T-cell (primary cell): ENCODE data around the gene HAVCR2. TPM values are rescaled to one million over a fixed set of nuclear protein-coding genes. Genes with fewer than 3 reads are reported as not detected.
A peak's percentile ranks its signal among the peaks of the same experiment; 100 is the strongest.

Experiments
- ATAC-seq, 4 experiments: fragments of 200-7000 bp in 3 of 4; fragments of 150-1000 bp in 1 of 4; cut with Tn5 transposase; replicated peaks in 1 of 4; 1 replicate in 3 of 4; 2 replicates in 1 of 4; pipeline ENCODE4 v1.10.0; 2021; ENCODE audit warnings: moderate library complexity in 3 of 4, mild to moderate bottlenecking in 2 of 4, moderate number of reproducible peaks in 1 of 4
- CTCF ChIA-PET, 2 donors: fragments of 300-600 bp; sonication (Branson Sonifier 250); formaldehyde crosslinking; loops; one replicate each; lab custom pipeline; 2022; ENCODE audit warnings: antibody characterized with exemption in 2 of 2; lab: Charles Lee
- POLR2A ChIA-PET, 2 donors: fragments of 300-600 bp; sonication (Branson Sonifier 250); formaldehyde crosslinking; loops; one replicate each; lab custom pipeline; 2022; ENCODE audit warnings: antibody characterized with exemption in 2 of 2; lab: Charles Lee
- DNase-seq, 35 experiments: peaks; one replicate each; pipeline versions ENCODE4 v3.0.0 to v3.0.0-alpha.2; 2013 to 2023
- H3K27ac ChIP-seq: one replicate; pipeline ENCODE4 v1.5.1; 2013; ENCODE audit warnings: low read length
- H3K27me3 ChIP-seq, 2 experiments: replicated peaks in 1 of 2; 1 replicate in 1 of 2; 2 replicates in 1 of 2; pipeline versions ENCODE4 v1.6.1 to v1.7.0; 2013; ENCODE audit warnings: low read length in 1 of 2, mixed read lengths in 1 of 2; ENCODE audit not compliant: control insufficient read depth in 2 of 2, insufficient read depth in 2 of 2; ENCODE audit errors: extremely low read depth in 1 of 2
- H3K36me3 ChIP-seq, 2 donors: 1 replicate in 1 of 2; 2 replicates in 1 of 2; pipeline versions ENCODE4 v1.6.1 to v1.7.0; 2013; ENCODE audit warnings: low read length in 1 of 2; ENCODE audit not compliant: control insufficient read depth in 2 of 2, insufficient read depth in 1 of 2; ENCODE audit errors: extremely low read depth in 1 of 2
- H3K4me1 ChIP-seq, 2 experiments: 1 replicate in 1 of 2; 2 replicates in 1 of 2; pipeline versions ENCODE4 v1.6.1 to v1.7.0; 2013; ENCODE audit warnings: low read length in 2 of 2, mixed read lengths in 1 of 2; ENCODE audit not compliant: insufficient read depth in 2 of 2, control insufficient read depth in 1 of 2; ENCODE audit errors: extremely low read depth in 1 of 2
- H3K4me3 ChIP-seq, 2 donors: 1 replicate in 1 of 2; 2 replicates in 1 of 2; pipeline versions ENCODE4 v1.5.1 to v1.7.0; 2013; ENCODE audit warnings: mild to moderate bottlenecking in 2 of 2, low read length in 1 of 2, moderate library complexity in 1 of 2; ENCODE audit not compliant: control insufficient read depth in 1 of 2; ENCODE audit errors: extremely low read depth in 1 of 2
- H3K9me3 ChIP-seq: 2 replicates; pipeline ENCODE4 v1.7.0; 2013
- H3K27ac Mint-ChIP-seq, 2 donors: one replicate each; pipeline ENCODE4 v1.8.0; 2020 to 2021; ENCODE audit warnings: mild to moderate bottlenecking in 2 of 2, mixed read lengths in 2 of 2
- H3K27me3 Mint-ChIP-seq, 2 donors: one replicate each; pipeline ENCODE4 v1.8.0; 2021 to 2022; ENCODE audit warnings: mixed read lengths in 2 of 2
- H3K36me3 Mint-ChIP-seq: one replicate; pipeline ENCODE4 v1.8.0; 2021; ENCODE audit warnings: mixed read lengths
- H3K4me1 Mint-ChIP-seq, 3 donors: one replicate each; pipeline ENCODE4 v1.8.0; 2020 to 2022; ENCODE audit warnings: mixed read lengths in 3 of 3, mild to moderate bottlenecking in 1 of 3
- H3K4me3 Mint-ChIP-seq, 3 donors: one replicate each; pipeline ENCODE4 v1.8.0; 2020 to 2022; ENCODE audit warnings: mild to moderate bottlenecking in 3 of 3, mixed read lengths in 3 of 3, moderate library complexity in 3 of 3
- H3K9me3 Mint-ChIP-seq, 3 donors: one replicate each; pipeline ENCODE4 v1.8.0; 2020 to 2022; ENCODE audit warnings: mixed read lengths in 3 of 3
- WGBS: methylation state at CpG from one replicate; pipeline ENCODE4 v1.1.5; 2013; ENCODE audit warnings: missing lambda C conversion rate; ENCODE audit not compliant: insufficient coverage; 5-methylcytosine and 5-hydroxymethylcytosine counted together
- total RNA-seq, 35 experiments: library from RNA in 6 of 35; stranded (reverse) in 6 of 35; fragments of 120-200 nt in 1 of 35; gene quantifications; one replicate each; pipeline versions ENCODE4 v1.2.1 to v1.2.4 and lab custom pipeline; 2013 to 2026

HAVCR2 gene
- 1 to 10 TPM; 2.2 to 4.6 (median 3.2) TPM for total RNA-seq
- total RNA-seq (2013), result 5.7 TPM
- 2.8 to 36.4 (median 6.5) reads per million in 29 experiments for total RNA-seq (lab: John Stamatoyannopoulos, UW)

DNA sequence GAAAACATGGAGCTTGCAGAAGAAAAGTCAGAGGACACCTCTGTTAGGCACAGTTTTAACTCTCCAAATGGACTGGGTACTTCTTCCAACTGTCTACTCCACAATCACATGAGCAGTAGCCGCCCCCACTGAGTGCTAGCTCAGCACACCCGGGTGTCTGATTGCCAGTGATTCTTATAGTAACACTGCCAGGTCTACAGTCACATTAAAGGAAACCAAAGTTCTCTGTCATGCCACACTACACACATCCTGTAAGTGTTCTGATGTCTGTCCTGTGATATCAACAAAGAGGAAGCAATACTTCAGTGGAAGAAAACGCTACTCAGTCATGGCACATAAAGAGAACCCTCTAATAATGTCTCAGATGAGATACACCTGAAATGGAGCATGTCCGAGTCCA is at the start of gene HAVCR2:
TSS of gene HAVCR2 (minus strand) at position 69 of the 400 bp plus-strand sequence. CDS start at position 8, 61 bp downstream.
- ATAC-seq (peak; percentile 91 to 98 (median 97)), DNase-seq (peak; percentile 18 to 61 (median 42))
- Mint-ChIP-seq H3K27ac (peak within 1 kb of the TSS; percentile 94 to 95), H3K36me3 (peaks cover 4% of the 10 kb centered on the region), H3K4me1 (peaks cover 34 to 53% (median 42%) of the 10 kb centered on the region in 3 donors), H3K9me3 (no peaks in the 10 kb centered on the region), H3K27me3 (no peaks in the 10 kb centered on the region), H3K4me3 (peak within 1 kb of the TSS; percentile 73 to 82 (median 77))
- H3K4me1 ChIP-seq, result peaks cover 15 to 34% of the 10 kb centered on the region in 2 experiments
- no peaks in the 10 kb centered on the region for H3K27me3 ChIP-seq
- no peaks in the 10 kb centered on the region for H3K36me3 ChIP-seq
- CTCF ChIA-PET, result interaction anchor here (0.6 to 1.2 kb wide), 2 partner anchors 23 to 492 kb away, joined by 4 to 5 read pairs; no protein-coding TSS in a partner anchor
- POLR2A ChIA-PET, result interaction anchor here (0.6 to 0.7 kb wide), 3 partner anchors 9 to 800 kb away, joined by 4 to 5 read pairs (median 4); no protein-coding TSS in a partner anchor
- H3K27ac ChIP-seq, result peak within 1 kb of the TSS; percentile 81
- peak within 1 kb of the TSS; percentile 29 to 57 for H3K4me3 ChIP-seq
- H3K9me3 ChIP-seq, result no peaks in the 10 kb centered on the region
- WGBS, result 0% methylated on average over 2 of the region's 4 CpGs

DNA sequence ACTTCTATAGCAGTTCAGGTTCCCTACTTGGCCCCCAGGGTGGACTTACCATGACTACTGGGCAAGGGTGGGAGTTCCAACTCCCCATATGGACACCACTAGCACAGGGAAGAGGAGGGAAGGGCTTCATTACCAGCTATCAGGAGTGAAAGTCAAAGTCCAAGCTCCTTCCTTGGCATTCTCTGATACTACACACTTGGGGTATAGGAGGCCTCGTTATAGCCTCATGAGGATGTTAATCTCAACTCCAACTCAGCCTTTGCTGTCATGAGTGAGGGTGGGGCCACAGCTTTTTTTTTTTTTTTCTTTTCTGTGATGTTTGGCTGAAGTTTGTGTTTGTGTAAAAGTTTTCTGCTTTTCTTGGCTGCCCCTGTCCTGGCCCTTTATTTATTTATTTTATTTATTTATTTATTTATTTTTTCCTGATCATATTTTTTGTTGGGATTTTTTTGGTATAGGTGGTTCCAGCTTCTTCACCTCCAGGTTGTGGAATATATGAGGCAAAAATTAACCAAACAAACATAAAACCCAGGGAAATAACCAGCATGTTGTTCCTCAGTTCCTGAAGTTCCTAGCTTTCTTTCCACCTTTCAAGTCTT is 48.5 kb upstream of the HAVCR2 start:
- H3K27ac ChIP-seq, result peak overlapping the region; percentile 96
- ChIA-PET CTCF (interaction anchor here (0.5 to 1.1 kb wide), 6 partner anchors 8 to 194 kb away, joined by 3 to 7 read pairs (median 3); no protein-coding TSS in a partner anchor), POLR2A (interaction anchor here (0.6 to 1.2 kb wide), 4 partner anchors 23 to 60 kb away, joined by 3 to 8 read pairs (median 4); partner anchors contain the start of gene ITK (in 1 of the 2))
- peaks cover 24 to 39% of the 10 kb centered on the region in 2 experiments for H3K4me1 ChIP-seq
- Mint-ChIP-seq H3K27ac (peak overlapping the region; percentile 83 to 88), H3K36me3 (no peaks in the 10 kb centered on the region), H3K4me1 (peaks cover 69 to 85% (median 77%) of the 10 kb centered on the region in 3 donors), H3K4me3 (peak overlapping the region in 1 of 3 donors; percentile 28), H3K27me3 (no peaks in the 10 kb centered on the region), H3K9me3 (peaks cover 0 to 4% (median 0%) of the 10 kb centered on the region in 3 donors)
- H3K4me3 ChIP-seq, result no peak overlapping the region
- no peak for DNase-seq
- no peak for ATAC-seq
- WGBS, result no CpG with 5 or more reads among the region's 1 CpG
- no peaks in the 10 kb centered on the region for H3K9me3 ChIP-seq
- H3K27me3 ChIP-seq, result no peaks in the 10 kb centered on the region
- H3K36me3 ChIP-seq, result no peaks in the 10 kb centered on the region

DNA sequence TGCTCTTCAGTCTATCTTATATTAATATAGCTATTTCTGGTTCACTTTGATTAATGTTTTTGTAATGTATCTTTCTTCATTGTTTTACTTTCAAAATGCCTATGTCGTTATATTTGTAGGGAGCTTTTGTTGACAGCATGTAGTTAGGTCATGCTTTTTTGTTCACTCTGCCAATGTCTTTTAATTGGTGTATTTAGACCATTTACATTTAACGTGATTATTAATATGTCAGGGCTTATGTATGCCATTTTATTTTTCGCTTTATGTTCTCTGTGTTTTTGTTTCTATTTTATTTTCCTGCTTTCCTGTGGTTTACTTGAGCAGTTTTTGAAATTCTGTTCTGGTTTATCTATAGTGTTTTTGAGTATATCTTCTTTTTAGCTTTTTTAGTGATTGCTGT is 46.5 kb upstream of the HAVCR2 start:
- Mint-ChIP-seq H3K27me3 (no peaks in the 10 kb centered on the region), H3K4me3 (peak overlapping the region; percentile 72 to 85 (median 81)), H3K4me1 (peaks cover 71 to 83% (median 77%) of the 10 kb centered on the region in 3 donors), H3K36me3 (no peaks in the 10 kb centered on the region), H3K9me3 (peaks cover 0 to 4% (median 0%) of the 10 kb centered on the region in 3 donors), H3K27ac (peak overlapping the region; percentile 98 to 99)
- peak overlapping the region; percentile 76 for H3K27ac ChIP-seq
- peak overlapping the region in 1 of 2 donors; percentile 4 for H3K4me3 ChIP-seq
- no peak for DNase-seq
- ATAC-seq, result no peak
- H3K4me1 ChIP-seq, result peaks cover 21 to 40% of the 10 kb centered on the region in 2 experiments
- CTCF ChIA-PET, result interaction anchor here (0.7 to 3.0 kb wide), 8 partner anchors 10 to 122 kb away, joined by 3 to 13 read pairs (median 3); partner anchors contain the start of genes ITK (in 1 of the 2) and MED7 (in 1 of the 2)
- POLR2A ChIA-PET, result interaction anchor here (0.6 to 2.9 kb wide), 11 partner anchors 12 to 395 kb away, joined by 3 to 11 read pairs (median 3); partner anchors contain the start of genes ITK (in 1 of the 2) and MED7 (in 1 of the 2)
- H3K27me3 ChIP-seq, result no peaks in the 10 kb centered on the region
- no CpG with 5 or more reads among the region's 3 CpGs for WGBS
- H3K9me3 ChIP-seq, result no peaks in the 10 kb centered on the region
- no peaks in the 10 kb centered on the region for H3K36me3 ChIP-seq

DNA sequence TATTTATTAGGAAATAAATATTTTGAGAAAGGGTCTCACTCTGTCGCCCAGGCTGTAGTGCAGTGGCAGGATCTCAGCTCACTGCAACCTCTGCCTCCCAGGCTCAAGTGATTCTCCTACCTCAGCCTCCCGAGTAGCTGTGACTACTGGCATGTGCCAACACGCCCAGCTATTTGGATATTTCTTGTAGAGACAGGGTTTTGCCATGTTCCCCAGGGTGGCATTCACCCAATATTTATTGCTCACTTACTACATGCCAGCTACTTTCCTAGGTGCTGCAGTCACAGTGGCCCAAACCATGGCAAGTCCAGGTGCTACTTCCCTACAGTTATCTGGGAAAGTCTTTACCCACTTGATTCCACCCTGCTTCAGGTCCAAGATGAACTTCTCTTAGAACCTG is 42.2 kb upstream of the HAVCR2 start:
- Mint-ChIP-seq H3K27me3 (no peaks in the 10 kb centered on the region), H3K4me1 (peaks cover 56 to 64% (median 62%) of the 10 kb centered on the region in 3 donors), H3K4me3 (no peak overlapping the region), H3K9me3 (no peaks in the 10 kb centered on the region), H3K36me3 (no peaks in the 10 kb centered on the region), H3K27ac (peak overlapping the region; percentile 27 to 79)
- no peak for DNase-seq
- H3K27me3 ChIP-seq, result no peaks in the 10 kb centered on the region
- H3K9me3 ChIP-seq, result no peaks in the 10 kb centered on the region
- peaks cover 13 to 26% of the 10 kb centered on the region in 2 experiments for H3K4me1 ChIP-seq
- ChIA-PET CTCF (interaction anchor here in 1 of 2 donors (0.6 kb wide), 1 partner anchor 84 kb away, joined by 3 read pairs; no protein-coding TSS in a partner anchor), POLR2A (interaction anchor here in 1 of 2 donors (1.1 kb wide), 1 partner anchor 8 kb away, joined by 3 read pairs; the partner anchor contains the start of gene MED7)
- no peaks in the 10 kb centered on the region for H3K36me3 ChIP-seq
- no peak overlapping the region for H3K27ac ChIP-seq
- H3K4me3 ChIP-seq, result no peak overlapping the region
- no CpG with 5 or more reads among the region's 3 CpGs for WGBS
- no peak for ATAC-seq

DNA sequence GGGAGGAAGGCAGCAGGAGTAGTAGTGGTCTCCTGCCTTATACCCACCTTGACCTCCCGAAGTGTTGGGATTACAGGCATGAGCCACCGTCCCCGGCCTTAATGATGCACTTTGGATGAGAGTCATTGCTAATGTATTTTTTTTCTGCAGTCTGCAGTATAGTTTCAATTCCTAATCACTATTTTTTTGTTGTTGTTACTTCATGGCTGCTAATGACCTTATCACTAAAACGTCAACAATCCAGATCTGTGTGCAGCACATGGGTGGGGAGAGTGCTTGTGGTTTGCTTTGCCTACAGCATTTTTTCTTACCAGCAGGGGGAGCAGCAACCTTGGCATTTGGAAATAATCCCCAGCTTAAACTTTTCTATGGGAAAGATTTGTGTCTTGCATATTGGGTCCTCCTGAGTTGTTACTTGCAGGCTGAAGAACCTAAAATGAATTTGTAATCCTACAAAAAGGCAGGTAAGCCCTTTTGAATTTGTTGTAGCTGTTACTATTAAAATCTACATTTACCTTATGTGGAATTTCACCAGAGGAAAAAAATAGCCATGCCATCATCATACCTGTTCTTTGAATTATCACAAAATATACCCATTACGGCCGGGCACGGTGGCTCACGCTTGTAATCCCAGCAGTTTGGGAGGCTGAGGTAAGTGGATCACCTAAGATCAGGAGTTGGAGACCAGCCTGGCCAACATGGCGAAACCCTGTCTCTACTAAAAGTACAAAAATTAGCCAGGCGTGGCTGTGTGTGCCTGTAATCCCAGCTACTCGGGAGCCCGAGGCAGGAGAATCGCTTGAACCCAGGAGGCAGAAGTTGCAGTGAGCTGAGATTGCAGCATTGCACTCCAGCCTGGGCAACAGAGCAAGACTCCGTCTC is 40.1 kb upstream of the HAVCR2 start:
- POLR2A ChIA-PET, result interaction anchor here (0.6 to 1.5 kb wide), 3 partner anchors 19 to 34 kb away, joined by 3 to 5 read pairs (median 4); partner anchors contain the start of gene ITK (in 1 of the 2)
- no peaks in the 10 kb centered on the region for H3K36me3 Mint-ChIP-seq
- H3K9me3 Mint-ChIP-seq, result no peaks in the 10 kb centered on the region
- no peaks in the 10 kb centered on the region for H3K9me3 ChIP-seq
- ATAC-seq (peak; percentile 70 to 85 (median 78)), DNase-seq (peak; percentile 52 to 93 (median 76))
- peaks cover 12 to 25% of the 10 kb centered on the region in 2 experiments for H3K4me1 ChIP-seq
- H3K4me3 Mint-ChIP-seq, result peak overlapping the region in 1 of 3 donors; percentile 29
- CTCF ChIA-PET, result interaction anchor here (0.6 to 3.4 kb wide), 36 partner anchors 8 to 180 kb away, joined by 3 to 29 read pairs (median 4); partner anchors contain the start of genes GARIN3 (in 1 of the 2) and ITK (in 1 of the 2)
- no peak overlapping the region for H3K27ac ChIP-seq
- 93% methylated on average over 4 of the region's 14 CpGs for WGBS
- no peaks in the 10 kb centered on the region for H3K27me3 ChIP-seq
- no peak overlapping the region for H3K4me3 ChIP-seq
- H3K27me3 Mint-ChIP-seq, result no peaks in the 10 kb centered on the region
- peaks cover 41 to 47% (median 46%) of the 10 kb centered on the region in 3 donors for H3K4me1 Mint-ChIP-seq
- no peaks in the 10 kb centered on the region for H3K36me3 ChIP-seq
- H3K27ac Mint-ChIP-seq, result peak overlapping the region; percentile 81 to 90
